HEK293 (cell line): Measurements from ENCODE around the gene CIC.
A peak's percentile ranks its signal among the peaks of the same experiment; 100 is the strongest.

ENCODE experiments used
- CTCF ChIA-PET: fragments of 350-600 bp; formaldehyde crosslinking; extraction: SDS; loops from one replicate; lab custom pipeline; 2021; ENCODE audit warnings: antibody characterized with exemption; lab: Yijun Ruan, JAX
- POLR2A ChIA-PET: fragments of 300-600 bp; formaldehyde crosslinking; extraction: SDS; loops from one replicate; lab custom pipeline; 2020; ENCODE audit warnings: antibody characterized with exemption, inconsistent platforms; lab: Yijun Ruan, JAX
- H3K27ac ChIP-seq: fragments of 200-500 bp; sonication (Bioruptor generic); 2 replicates; pipeline ENCODE4 v1.5.1; 2014; ENCODE audit warnings: low read depth, low read length, control low read depth, inconsistent platforms; ENCODE audit errors: extremely low read depth
- H3K36me3 ChIP-seq, 2 experiments: fragments of 200-500 bp in 1 of 2; sonication (Bioruptor generic) in 1 of 2; 1 replicate in 1 of 2; 2 replicates in 1 of 2; pipeline ENCODE4 v1.5.1; 2014 to 2017; ENCODE audit warnings: inconsistent platforms in 2 of 2, low read length in 2 of 2; ENCODE audit not compliant: control insufficient read depth in 2 of 2, insufficient read depth in 1 of 2
- H3K4me1 ChIP-seq: fragments of 200-500 bp; sonication (Bioruptor generic); 2 replicates; pipeline ENCODE4 v1.5.1; 2014; ENCODE audit warnings: mild to moderate bottlenecking, low read length, inconsistent platforms; ENCODE audit not compliant: control insufficient read depth, insufficient read depth
- H3K4me3 ChIP-seq: 2 replicates; pipeline ENCODE4 v1.5.1; 2011; ENCODE audit warnings: low read depth, mild to moderate bottlenecking, control low read depth, low read length, moderate library complexity
- H3K9me3 ChIP-seq: fragments of 200-500 bp; sonication (Bioruptor generic); 2 replicates; pipeline ENCODE4 v1.5.1; 2014; ENCODE audit warnings: low read depth, low read length, inconsistent platforms; ENCODE audit not compliant: control insufficient read depth, insufficient read depth
- KLF1 ChIP-seq: fragments of 450-650 bp; formaldehyde crosslinking; IDR thresholded peaks from 2 replicates; pipeline ENCODE4 v1.5.1; 2016; ENCODE audit warnings: missing biosample characterization, missing genetic modification characterization
- KLF8 ChIP-seq: fragments of 450-650 bp; formaldehyde crosslinking; IDR thresholded peaks from 2 replicates; pipeline ENCODE4 v1.5.1; 2016; ENCODE audit warnings: missing biosample characterization, missing genetic modification characterization
- PRDM6 ChIP-seq: fragments of 450-650 bp; formaldehyde crosslinking; IDR thresholded peaks from 2 replicates; pipeline ENCODE4 v1.5.1; 2017; ENCODE audit warnings: missing biosample characterization, missing genetic modification characterization
- ZBTB17 ChIP-seq: fragments of 450-650 bp; formaldehyde crosslinking; IDR thresholded peaks from 2 replicates; pipeline ENCODE4 v1.5.1; 2016; ENCODE audit warnings: missing biosample characterization, missing genetic modification characterization
- ZFHX2 ChIP-seq: fragments of 450-650 bp; formaldehyde crosslinking; conservative IDR thresholded peaks from 2 replicates; pipeline ENCODE4 v1.5.1; 2016; ENCODE audit warnings: missing biosample characterization, missing genetic modification characterization
- ZNF112 ChIP-seq: fragments of 450-650 bp; formaldehyde crosslinking; IDR thresholded peaks from 2 replicates; pipeline ENCODE4 v1.5.0; 2017; ENCODE audit warnings: missing biosample characterization, missing genetic modification characterization
- ZNF274 ChIP-seq, 2 experiments: fragments of 200-500 bp in 1 of 2; fragments of 450-650 bp in 1 of 2; sonication (Bioruptor generic) in 1 of 2; formaldehyde crosslinking in 1 of 2; IDR thresholded peaks; 2 replicates each; pipeline versions ENCODE4 v1.5.1 to v1.6.1; 2014 to 2016; ENCODE audit warnings: borderline replicate concordance in 1 of 2, inconsistent platforms in 1 of 2, low read length in 1 of 2, missing biosample characterization in 1 of 2, missing genetic modification characterization in 1 of 2
- ZNF280C ChIP-seq: fragments of 450-650 bp; formaldehyde crosslinking; IDR thresholded peaks from 2 replicates; pipeline ENCODE4 v1.5.1; 2016; ENCODE audit warnings: missing biosample characterization, missing genetic modification characterization
- ZNF280D ChIP-seq: fragments of 450-650 bp; formaldehyde crosslinking; IDR thresholded peaks from 2 replicates; pipeline ENCODE4 v1.5.1; 2016; ENCODE audit warnings: missing biosample characterization, missing genetic modification characterization
- ZNF394 ChIP-seq: fragments of 450-650 bp; formaldehyde crosslinking; IDR thresholded peaks from 2 replicates; pipeline ENCODE4 v1.5.1; 2016; ENCODE audit warnings: missing biosample characterization, missing genetic modification characterization, mild to moderate bottlenecking, moderate library complexity, borderline replicate concordance
- ZNF529 ChIP-seq: fragments of 450-650 bp; formaldehyde crosslinking; IDR thresholded peaks from 2 replicates; pipeline ENCODE4 v1.5.1; 2017; ENCODE audit warnings: missing genetic modification characterization, missing biosample characterization; ENCODE audit not compliant: insufficient replicate concordance
- ZNF600 ChIP-seq: fragments of 450-650 bp; formaldehyde crosslinking; IDR thresholded peaks from 2 replicates; pipeline ENCODE4 v1.5.1; 2016; ENCODE audit warnings: missing biosample characterization, missing genetic modification characterization
- TF ChIP-seq, protein P1 (sequence below): fragments of 450-650 bp; formaldehyde crosslinking; IDR thresholded peaks from 2 replicates; pipeline ENCODE4 v1.5.0; 2017; ENCODE audit warnings: missing biosample characterization, missing genetic modification characterization, borderline replicate concordance

CIC gene

GRCh38 chr19:42232435-42232834 is 36.6 kb upstream of the CIC start:
- POLR2A ChIA-PET = interaction anchor here (0.7 to 4.0 kb wide), 7 partner anchors 9 to 70 kb away, joined by 3 to 36 read pairs (median 3); partner anchors contain the start of genes GSK3A, PAFAH1B3 and ZNF526

DNA sequence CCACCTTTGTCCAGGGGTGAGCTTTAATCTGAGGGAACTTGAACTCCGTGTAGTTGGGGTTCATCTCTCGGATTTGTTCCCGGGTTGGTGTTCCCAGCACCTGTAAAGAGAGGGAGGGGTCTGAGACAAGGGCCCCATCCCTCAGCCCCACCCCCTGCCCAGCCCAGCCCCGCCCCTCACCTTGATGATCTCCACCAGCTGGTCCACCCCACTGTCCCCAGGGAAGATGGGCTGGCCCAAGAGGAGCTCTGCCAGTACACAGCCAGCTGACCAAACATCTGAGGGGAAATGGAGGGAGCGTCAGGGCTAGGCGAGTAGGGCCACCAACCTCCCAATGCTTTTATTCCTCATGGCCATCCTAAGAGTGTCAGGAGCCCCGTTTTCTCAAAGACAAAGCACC is 35.9 kb upstream of the CIC start:
- Histone ChIP-seq H3K36me3 (peaks cover 89% of the 10 kb centered on the region in 2 experiments), H3K27ac (peak overlapping the region; percentile 53)
- CTCF ChIA-PET = interaction anchor here (0.6 to 2.5 kb wide), 5 partner anchors 10 to 100 kb away, joined by 3 to 9 read pairs (median 3); partner anchors contain the start of gene POU2F2

More at GRCh38 chr19:42232435-42232834, 36.6 kb upstream of the CIC start:
- H3K36me3 ChIP-seq = peaks cover 90 to 94% of the 10 kb centered on the region in 2 experiments
- H3K4me1 ChIP-seq = no peaks in the 10 kb centered on the region
- no peak overlapping the region for H3K4me3 ChIP-seq
- no peaks in the 10 kb centered on the region for H3K9me3 ChIP-seq
- TF ChIP-seq ZBTB17 (tag by site-specific recombination) (0 out of 2 replicates have a peak, but pooled peaks have one; percentile 30), ZFHX2 (tag by site-specific recombination) (peak; percentile 33), KLF8 (tag by site-specific recombination) (no peak)
- TF ChIP-seq, all 188 proteins: peak for 2
- H3K27ac ChIP-seq = peak overlapping the region; percentile 46; the same call in 1 of the 2 replicates
- CTCF ChIA-PET = interaction anchor here (0.6 to 2.3 kb wide), 2 partner anchors 47 to 63 kb away, joined by 3 to 6 read pairs; no protein-coding TSS in a partner anchor

DNA sequence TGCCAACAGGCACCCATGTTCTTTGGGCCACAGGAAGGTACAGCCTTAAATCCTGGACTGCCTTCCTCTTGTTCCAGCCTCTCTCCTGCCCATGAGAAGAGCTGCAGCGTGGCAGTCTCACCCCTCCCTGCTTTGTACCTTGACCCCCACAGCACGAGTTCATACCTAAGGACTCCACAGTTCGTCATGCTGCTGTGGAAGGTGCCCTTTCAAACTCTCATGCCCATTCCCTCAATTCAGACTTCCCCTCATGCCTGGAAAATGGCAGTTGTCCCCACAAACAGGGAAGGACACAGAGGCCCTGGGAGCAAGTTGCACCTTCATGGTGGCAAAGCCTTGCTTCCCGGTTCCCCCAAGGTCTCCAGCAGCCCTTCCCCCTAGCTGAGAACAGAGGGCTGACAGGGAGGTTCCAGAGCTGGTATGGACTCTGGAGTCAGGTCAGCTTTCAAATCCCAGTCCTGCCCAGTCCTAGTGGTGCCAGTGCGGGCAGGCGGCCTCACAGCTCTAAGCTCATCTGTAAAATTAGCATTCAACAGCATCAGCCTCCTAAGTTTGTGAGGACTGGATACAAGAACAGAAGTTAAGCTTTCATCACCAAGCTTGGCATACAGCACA is 35.3 kb upstream of the CIC start:
- ChIA-PET CTCF (interaction anchor here (0.7 to 2.5 kb wide), 7 partner anchors 9 to 439 kb away, joined by 3 to 9 read pairs (median 4); partner anchors contain the start of gene POU2F2), POLR2A (interaction anchor here (0.9 to 4.0 kb wide), 8 partner anchors 8 to 58 kb away, joined by 3 to 36 read pairs (median 4); partner anchors contain the start of gene GSK3A)
- Histone ChIP-seq H3K4me1 (no peaks in the 10 kb centered on the region), H3K36me3 (peaks cover 84 to 89% of the 10 kb centered on the region in 2 experiments), H3K9me3 (no peaks in the 10 kb centered on the region), H3K27ac (peak overlapping the region; percentile 53), H3K4me3 (no peak overlapping the region)
- no peak for TF ChIP-seq ZNF280D (tag by site-specific recombination)
- TF ChIP-seq ZNF600 = peak; percentile 98

More for the DNA sequence above, 35.9 kb upstream of the CIC start:
- H3K9me3 ChIP-seq = no peaks in the 10 kb centered on the region
- POLR2A ChIA-PET = interaction anchor here (0.9 to 4.0 kb wide), 7 partner anchors 10 to 57 kb away, joined by 3 to 36 read pairs (median 4); partner anchors contain the start of gene GSK3A
- no peak overlapping the region for H3K4me3 ChIP-seq
- no peaks in the 10 kb centered on the region for H3K4me1 ChIP-seq
- TF ChIP-seq ZNF280C (tag by site-specific recombination) = no peak
- TF ChIP-seq ZNF274 (IDR thresholded peaks at IDR 0.05; ENCODE audit: low read length) = no peak
- no peak for TF ChIP-seq ZNF274 (tag by site-specific recombination; IDR thresholded peaks at IDR 0.05; ENCODE audit: borderline replicate concordance)
- peak; percentile 47 for TF ChIP-seq KLF1 (tag by site-specific recombination)

DNA sequence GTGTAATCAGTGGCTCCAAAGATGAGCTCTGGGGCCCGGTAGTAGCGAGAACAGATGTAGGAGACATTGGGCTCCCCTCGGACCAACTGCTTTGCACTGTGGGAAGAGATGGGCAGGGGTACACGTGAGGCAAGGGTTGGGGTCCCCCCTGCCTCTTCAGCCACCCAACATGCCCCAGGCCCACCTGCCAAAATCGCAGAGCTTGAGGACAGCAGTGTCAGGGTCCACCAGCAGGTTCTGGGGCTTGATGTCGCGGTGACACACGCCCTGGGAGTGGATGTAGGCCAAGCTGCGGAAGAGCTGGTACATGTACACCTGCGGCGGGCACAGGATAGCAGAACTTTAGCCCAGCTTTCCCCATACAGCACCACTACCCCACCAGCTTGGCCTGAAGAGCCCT is 34.7 kb upstream of the CIC start:
- ChIA-PET POLR2A (interaction anchor here (1.0 to 4.0 kb wide), 7 partner anchors 8 to 68 kb away, joined by 3 to 36 read pairs (median 4); partner anchors contain the start of genes GSK3A, PAFAH1B3, PRR19 and ZNF526), CTCF (interaction anchor here (0.8 to 2.5 kb wide), 6 partner anchors 7 to 440 kb away, joined by 3 to 9 read pairs (median 4); partner anchors contain the start of gene POU2F2)
- H3K4me3 ChIP-seq = no peak overlapping the region
- H3K27ac ChIP-seq = no peak overlapping the region
- peaks cover 84 to 94% of the 10 kb centered on the region in 2 experiments for H3K36me3 ChIP-seq
- H3K9me3 ChIP-seq = no peaks in the 10 kb centered on the region
- H3K4me1 ChIP-seq = no peaks in the 10 kb centered on the region
- no peak for TF ChIP-seq ZNF394 (tag by site-specific recombination)
- TF ChIP-seq ZNF112 = no peak
- no peak for TF ChIP-seq PRDM6 (tag by site-specific recombination)
- no peak for TF ChIP-seq ZNF529 (tag by site-specific recombination)
- TF ChIP-seq, protein P1, sequence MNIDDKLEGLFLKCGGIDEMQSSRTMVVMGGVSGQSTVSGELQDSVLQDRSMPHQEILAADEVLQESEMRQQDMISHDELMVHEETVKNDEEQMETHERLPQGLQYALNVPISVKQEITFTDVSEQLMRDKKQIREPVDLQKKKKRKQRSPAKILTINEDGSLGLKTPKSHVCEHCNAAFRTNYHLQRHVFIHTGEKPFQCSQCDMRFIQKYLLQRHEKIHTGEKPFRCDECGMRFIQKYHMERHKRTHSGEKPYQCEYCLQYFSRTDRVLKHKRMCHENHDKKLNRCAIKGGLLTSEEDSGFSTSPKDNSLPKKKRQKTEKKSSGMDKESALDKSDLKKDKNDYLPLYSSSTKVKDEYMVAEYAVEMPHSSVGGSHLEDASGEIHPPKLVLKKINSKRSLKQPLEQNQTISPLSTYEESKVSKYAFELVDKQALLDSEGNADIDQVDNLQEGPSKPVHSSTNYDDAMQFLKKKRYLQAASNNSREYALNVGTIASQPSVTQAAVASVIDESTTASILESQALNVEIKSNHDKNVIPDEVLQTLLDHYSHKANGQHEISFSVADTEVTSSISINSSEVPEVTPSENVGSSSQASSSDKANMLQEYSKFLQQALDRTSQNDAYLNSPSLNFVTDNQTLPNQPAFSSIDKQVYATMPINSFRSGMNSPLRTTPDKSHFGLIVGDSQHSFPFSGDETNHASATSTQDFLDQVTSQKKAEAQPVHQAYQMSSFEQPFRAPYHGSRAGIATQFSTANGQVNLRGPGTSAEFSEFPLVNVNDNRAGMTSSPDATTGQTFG (tag by site-specific recombination) = no peak
